Measurements from ENCODE around the gene NFKBIB. TPM values are rescaled to one million over a fixed set of nuclear protein-coding genes. Genes with fewer than 3 reads are reported as not detected.
A peak's percentile ranks its signal among the peaks of the same experiment; 100 is the strongest.

Gene NFKBIB
- total and polyA plus RNA-seq, 2 of the 13 experiments (the other 11 are each of a cell fraction or from before 2014, with no cell fraction given) = 8.6 to 14.9 TPM

DNA sequence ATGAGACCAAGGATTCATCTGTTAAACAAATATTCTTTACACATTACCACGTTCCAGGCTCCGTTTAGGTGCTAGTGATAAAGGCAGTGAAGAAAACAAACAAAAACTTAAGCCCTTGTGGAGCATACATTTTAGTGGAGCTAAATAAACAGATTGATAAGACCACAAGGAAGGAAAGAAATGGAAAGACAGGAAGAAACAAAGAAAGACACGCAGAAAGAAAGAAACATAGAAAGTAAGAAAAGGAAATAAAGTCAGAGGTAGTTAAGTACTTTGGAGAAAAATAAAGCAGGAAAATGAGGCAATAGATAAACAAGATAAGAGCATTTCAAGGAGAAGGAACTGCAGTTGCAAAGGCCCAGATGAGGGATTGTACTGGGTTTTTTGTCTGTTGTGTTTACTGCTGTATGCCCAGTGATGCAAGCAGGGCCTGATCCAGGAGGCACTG, 998 bp downstream of the NFKBIB start:
- Histone ChIP-seq H3K9ac (ENCODE audit: insufficient read depth, low read depth, low read length) (peak overlapping the region; percentile 72), H3K27me3 (ENCODE audit: control insufficient read depth in 1 of 2, insufficient read depth in 2 of 2, low read length in 2 of 2) (no peaks in the 10 kb centered on the region; a peak in 1 of 5 replicates), H3K9me3 (ENCODE audit: low read length) (no peaks in the 10 kb centered on the region), H3K4me2 (ENCODE audit: low read depth, low read length) (peak overlapping the region; percentile 79), H3K79me2 (ENCODE audit: insufficient read depth, low read length) (peaks cover 1% of the 10 kb centered on the region), H4K20me1 (ENCODE audit: insufficient read depth, low read length) (no peaks in the 10 kb centered on the region), H3K36me3 (replicated peaks in 1 of 2; ENCODE audit: control insufficient read depth in 1 of 2, insufficient read depth in 2 of 2, low read length in 2 of 2) (peaks cover 4 to 12% of the 10 kb centered on the region in 2 experiments; a peak in 3 of 5 replicates), H3K4me1 (ENCODE audit: insufficient read depth, low read length) (peaks cover 37% of the 10 kb centered on the region), H3K27ac (ENCODE audit: extremely low read length, insufficient read depth, low read length) (peak overlapping the region; percentile 73), H3K4me3 (replicated peaks in 1 of 3; ENCODE audit: insufficient read depth in 1 of 3, low read depth in 2 of 3, low read length in 3 of 3) (peak overlapping the region; percentile 73 to 87 (median 83); a peak in 5 of 6 replicates), H2AFZ (ENCODE audit: low read length) (no peak overlapping the region)
- ChIA-PET CTCF (ENCODE audit: low intra/inter-chr PET ratio, low total read pairs) (no interaction called here), POLR2A (interaction anchor here (1.1 to 2.5 kb wide), 13 partner anchors 22 to 282 kb away, joined by 3 to 24 read pairs (median 5); partner anchors contain the start of genes ACTN4, ECH1, EIF3K and FBXO17)
- no peak for ATAC-seq
- intact Hi-C loops (cut with micrococcal nuclease; ENCODE audit: unreplicated experiment) = no loop called here
- DNase-seq (ENCODE audit: low spot score) = no peak
- WGBS (ENCODE audit: low lambda C conversion rate) = 0% methylated on average over 3 of the region's 3 CpGs
- TF ChIP-seq ZNF138 (CRISPR knock-in tag; IDR thresholded peaks at IDR 0.05; ENCODE audit: low read depth) (no peak), SMAD3 (CRISPR knock-in tag; IDR thresholded peaks at IDR 0.05) (no peak), CEBPB (IDR thresholded peaks at IDR 0.05; ENCODE audit: borderline replicate concordance, low read depth, low read length) (peak; percentile 13; the same call in 1 of the 2 replicates), ZNF331 (CRISPR knock-in tag; IDR thresholded peaks at IDR 0.05) (peak; percentile 4; the same call in 1 of the 2 replicates), GATAD2A (CRISPR knock-in tag; IDR thresholded peaks at IDR 0.05) (peak; percentile 19; the same call in 1 of the 2 replicates)
- TF ChIP-seq, protein P1, sequence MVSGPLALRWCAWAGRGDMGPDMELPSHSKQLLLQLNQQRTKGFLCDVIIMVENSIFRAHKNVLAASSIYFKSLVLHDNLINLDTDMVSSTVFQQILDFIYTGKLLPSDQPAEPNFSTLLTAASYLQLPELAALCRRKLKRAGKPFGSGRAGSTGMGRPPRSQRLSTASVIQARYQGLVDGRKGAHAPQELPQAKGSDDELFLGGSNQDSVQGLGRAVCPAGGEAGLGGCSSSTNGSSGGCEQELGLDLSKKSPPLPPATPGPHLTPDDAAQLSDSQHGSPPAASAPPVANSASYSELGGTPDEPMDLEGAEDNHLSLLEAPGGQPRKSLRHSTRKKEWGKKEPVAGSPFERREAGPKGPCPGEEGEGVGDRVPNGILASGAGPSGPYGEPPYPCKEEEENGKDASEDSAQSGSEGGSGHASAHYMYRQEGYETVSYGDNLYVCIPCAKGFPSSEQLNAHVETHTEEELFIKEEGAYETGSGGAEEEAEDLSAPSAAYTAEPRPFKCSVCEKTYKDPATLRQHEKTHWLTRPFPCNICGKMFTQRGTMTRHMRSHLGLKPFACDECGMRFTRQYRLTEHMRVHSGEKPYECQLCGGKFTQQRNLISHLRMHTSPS (CRISPR knock-in tag; IDR thresholded peaks at IDR 0.05; ENCODE audit: low read depth) = no peak
- BruUV-seq (replicated peaks) = no TSS peak
- no peak for FAIRE-seq
- in situ Hi-C loops (cut with HindIII; ENCODE audit: extremely low pct_ligation_motif_present, low pct_unique_long_range_greater_than_20kb) = loop anchor here (25.0 kb wide), 1 partner anchor 163 kb away; the partner anchor contains the start of gene CAPN12

DNA sequence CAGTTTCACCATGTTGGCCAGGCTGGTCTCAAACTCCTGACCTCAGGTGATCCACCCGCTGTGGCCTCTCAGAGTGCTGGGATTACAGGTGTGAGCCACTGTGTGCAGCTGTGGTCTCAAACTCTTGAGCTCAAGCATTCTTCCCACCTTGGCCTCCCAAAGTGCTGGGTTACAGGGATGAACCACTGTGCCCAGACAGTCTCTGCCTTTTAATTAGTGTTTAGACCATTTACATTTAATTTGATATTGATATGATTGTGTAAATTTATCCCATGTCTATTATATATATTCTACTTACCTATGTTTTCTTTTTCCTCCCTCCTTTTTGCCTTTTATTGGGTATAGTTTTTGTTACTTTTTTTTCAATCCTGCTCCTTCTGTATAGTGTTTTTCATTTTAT, 1.9 kb downstream of the NFKBIB start:
- Histone ChIP-seq H3K79me2 (ENCODE audit: insufficient read depth, low read length) (peaks cover 1% of the 10 kb centered on the region), H3K9me3 (ENCODE audit: low read length) (no peaks in the 10 kb centered on the region), H3K36me3 (replicated peaks in 1 of 2; ENCODE audit: control insufficient read depth in 1 of 2, insufficient read depth in 2 of 2, low read length in 2 of 2) (peaks cover 4 to 12% of the 10 kb centered on the region in 2 experiments; a peak in 3 of 5 replicates), H3K27me3 (ENCODE audit: control insufficient read depth in 1 of 2, insufficient read depth in 2 of 2, low read length in 2 of 2) (no peaks in the 10 kb centered on the region; a peak in 1 of 5 replicates), H3K4me2 (ENCODE audit: low read depth, low read length) (peak overlapping the region; percentile 79; the same call in 1 of the 2 replicates), H3K27ac (ENCODE audit: extremely low read length, insufficient read depth, low read length) (no peak overlapping the region), H2AFZ (ENCODE audit: low read length) (no peak overlapping the region), H3K4me3 (replicated peaks in 1 of 3; ENCODE audit: insufficient read depth in 1 of 3, low read depth in 2 of 3, low read length in 3 of 3) (no peak overlapping the region), H3K4me1 (ENCODE audit: insufficient read depth, low read length) (peaks cover 37% of the 10 kb centered on the region), H3K9ac (ENCODE audit: insufficient read depth, low read depth, low read length) (no peak overlapping the region), H4K20me1 (ENCODE audit: insufficient read depth, low read length) (no peaks in the 10 kb centered on the region)
- BruUV-seq (replicated peaks) = no TSS peak
- ChIA-PET POLR2A (interaction anchor here (2.2 to 2.5 kb wide), 2 partner anchors 50 to 70 kb away, joined by 16 to 21 read pairs; partner anchors contain the start of gene ECH1), CTCF (ENCODE audit: low intra/inter-chr PET ratio, low total read pairs) (no interaction called here)
- TF ChIP-seq SSRP1 (CRISPR knock-in tag; IDR thresholded peaks at IDR 0.05) = no peak
- TF ChIP-seq ZNF354B (CRISPR knock-in tag; IDR thresholded peaks at IDR 0.05) = peak; percentile 87; the same call in 1 of the 2 replicates
- no peak for ATAC-seq
- in situ Hi-C loops (cut with HindIII; ENCODE audit: extremely low pct_ligation_motif_present, low pct_unique_long_range_greater_than_20kb) (loop anchor here (25.0 kb wide), 1 partner anchor 164 kb away; the partner anchor contains the start of gene CAPN12), intact Hi-C loops (cut with micrococcal nuclease; ENCODE audit: unreplicated experiment) (no loop called here)
- WGBS (ENCODE audit: low lambda C conversion rate) = 100% methylated on average over 1 of the region's 1 CpG
- DNase-seq (ENCODE audit: low spot score) = no peak
- no peak for FAIRE-seq
